GM12801 (cell line): ENCODE measurements around the gene ZNF789.

Experiments used
- TF ChIP-seq, protein P1 (sequence below): IDR thresholded peaks from one replicate; pipeline ENCODE4 v1.5.1; 2011; ENCODE audit warnings: control low read depth; ENCODE audit not compliant: insufficient read length; ENCODE audit errors: extremely low read depth

The ZNF789 gene

DNA sequence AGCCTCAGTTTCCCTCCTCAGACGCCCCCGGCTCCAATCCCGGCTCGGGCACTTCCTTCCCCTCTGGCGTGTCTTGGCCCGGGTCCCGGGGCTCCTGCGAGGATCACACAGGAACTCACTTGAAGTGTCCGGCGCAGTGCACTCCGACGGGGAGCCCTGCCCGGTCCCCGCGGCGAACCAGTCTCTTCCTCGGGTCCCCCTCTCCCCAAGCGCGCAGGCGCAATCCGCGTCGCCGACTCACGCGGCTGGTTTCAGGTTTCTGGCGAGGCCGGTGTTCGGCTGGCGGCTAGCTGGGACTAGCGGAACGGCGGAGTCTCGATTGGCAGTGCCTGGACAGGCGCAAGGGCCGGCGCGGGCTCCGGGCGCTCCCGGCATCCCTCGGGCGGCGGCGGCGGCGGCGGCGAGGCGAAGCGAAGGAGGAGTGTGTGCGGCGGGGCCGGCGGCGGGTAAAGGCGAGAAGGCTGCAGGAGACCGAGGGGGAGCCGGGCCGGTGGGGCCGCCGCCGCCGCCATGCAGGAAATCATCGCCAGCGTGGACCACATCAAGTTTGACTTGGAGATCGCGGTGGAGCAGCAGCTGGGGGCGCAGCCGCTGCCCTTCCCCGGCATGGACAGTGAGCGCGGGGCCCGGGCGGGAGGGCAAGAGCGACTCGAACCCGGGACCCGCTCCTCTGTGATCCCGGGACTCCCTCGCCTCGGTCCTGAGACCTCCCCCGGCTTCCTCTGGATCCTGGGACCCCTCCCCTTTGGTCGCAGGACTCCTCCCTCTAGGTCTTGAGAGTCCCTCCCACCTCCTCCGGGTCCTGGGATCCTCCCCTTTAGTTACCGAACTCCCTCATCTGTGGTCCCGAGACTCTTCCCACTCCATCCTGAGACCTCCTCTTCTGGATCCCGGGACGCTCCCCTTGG, 33.9 kb upstream of the ZNF789 start, which contains the start of the genes CPSF4 and PTCD1:
TSS of gene CPSF4 (plus strand) at position 371 of the 908 bp plus-strand sequence. CDS start at position 511, 140 bp downstream.
TSS of gene PTCD1 (minus strand) at position 226 of the 908 bp plus-strand sequence. CDS start 3,556 bp downstream, outside the sequence.
- TF ChIP-seq, protein P1, sequence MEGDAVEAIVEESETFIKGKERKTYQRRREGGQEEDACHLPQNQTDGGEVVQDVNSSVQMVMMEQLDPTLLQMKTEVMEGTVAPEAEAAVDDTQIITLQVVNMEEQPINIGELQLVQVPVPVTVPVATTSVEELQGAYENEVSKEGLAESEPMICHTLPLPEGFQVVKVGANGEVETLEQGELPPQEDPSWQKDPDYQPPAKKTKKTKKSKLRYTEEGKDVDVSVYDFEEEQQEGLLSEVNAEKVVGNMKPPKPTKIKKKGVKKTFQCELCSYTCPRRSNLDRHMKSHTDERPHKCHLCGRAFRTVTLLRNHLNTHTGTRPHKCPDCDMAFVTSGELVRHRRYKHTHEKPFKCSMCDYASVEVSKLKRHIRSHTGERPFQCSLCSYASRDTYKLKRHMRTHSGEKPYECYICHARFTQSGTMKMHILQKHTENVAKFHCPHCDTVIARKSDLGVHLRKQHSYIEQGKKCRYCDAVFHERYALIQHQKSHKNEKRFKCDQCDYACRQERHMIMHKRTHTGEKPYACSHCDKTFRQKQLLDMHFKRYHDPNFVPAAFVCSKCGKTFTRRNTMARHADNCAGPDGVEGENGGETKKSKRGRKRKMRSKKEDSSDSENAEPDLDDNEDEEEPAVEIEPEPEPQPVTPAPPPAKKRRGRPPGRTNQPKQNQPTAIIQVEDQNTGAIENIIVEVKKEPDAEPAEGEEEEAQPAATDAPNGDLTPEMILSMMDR: no peak

DNA sequence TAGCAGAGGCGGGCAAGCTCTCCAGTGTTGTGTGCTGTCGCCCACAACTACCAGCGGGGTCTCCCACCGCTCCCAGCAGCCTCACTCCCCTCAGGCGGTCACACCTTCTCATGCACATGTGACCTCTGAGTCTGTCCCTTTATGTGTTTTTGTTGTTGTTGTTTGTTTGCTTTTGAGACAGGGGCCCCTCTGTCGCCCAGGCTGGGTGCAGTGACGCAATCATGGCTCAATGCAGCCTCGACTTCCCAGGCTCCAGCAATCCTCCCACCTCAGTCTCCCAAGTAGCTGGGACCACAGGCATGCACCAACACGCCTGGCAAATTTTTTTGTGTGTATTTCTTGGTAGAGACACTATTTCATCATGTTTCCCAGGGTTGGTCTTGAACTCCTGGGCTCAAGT, 32.5 kb upstream of the ZNF789 start:
- TF ChIP-seq, protein P1: no peak

DNA sequence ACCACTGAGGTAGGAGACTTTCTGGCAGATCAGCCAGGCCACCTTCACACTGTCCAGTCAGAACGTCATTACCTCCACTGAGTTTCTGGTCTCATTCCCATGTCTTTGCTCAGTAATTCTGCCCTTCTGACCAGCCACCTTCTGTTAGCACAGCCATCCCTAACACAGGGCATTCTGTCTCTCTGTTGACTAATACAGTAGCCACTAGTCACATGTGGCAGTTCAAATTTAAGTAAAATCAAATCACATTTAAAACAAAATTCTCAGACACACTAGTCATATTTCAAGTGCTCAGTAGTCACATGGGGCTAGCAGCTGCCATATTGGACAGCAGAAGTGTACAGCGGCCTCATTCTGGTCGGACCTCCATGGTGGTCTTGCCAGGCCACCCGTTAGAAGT, 26.6 kb upstream of the ZNF789 start:
- TF ChIP-seq, protein P1: no peak

DNA sequence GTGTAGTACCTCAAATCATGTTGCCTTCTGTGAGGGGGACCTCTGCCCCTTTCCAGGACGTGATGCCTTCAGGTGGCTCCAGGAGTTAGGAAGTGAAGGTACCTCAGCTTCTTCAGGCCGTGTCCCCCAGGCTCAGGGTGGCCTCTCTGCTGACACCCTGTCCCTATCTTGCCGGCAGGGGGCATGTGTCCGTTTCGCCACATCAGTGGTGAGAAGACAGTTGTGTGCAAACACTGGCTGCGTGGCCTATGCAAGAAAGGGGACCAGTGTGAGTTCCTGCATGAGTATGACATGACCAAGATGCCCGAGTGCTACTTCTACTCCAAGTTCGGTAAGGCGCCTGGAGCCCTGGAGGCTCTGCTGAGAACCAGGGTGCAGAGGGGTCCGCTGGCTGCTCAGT, 24.7 kb upstream of the ZNF789 start:
- TF ChIP-seq, protein P1: no peak

DNA sequence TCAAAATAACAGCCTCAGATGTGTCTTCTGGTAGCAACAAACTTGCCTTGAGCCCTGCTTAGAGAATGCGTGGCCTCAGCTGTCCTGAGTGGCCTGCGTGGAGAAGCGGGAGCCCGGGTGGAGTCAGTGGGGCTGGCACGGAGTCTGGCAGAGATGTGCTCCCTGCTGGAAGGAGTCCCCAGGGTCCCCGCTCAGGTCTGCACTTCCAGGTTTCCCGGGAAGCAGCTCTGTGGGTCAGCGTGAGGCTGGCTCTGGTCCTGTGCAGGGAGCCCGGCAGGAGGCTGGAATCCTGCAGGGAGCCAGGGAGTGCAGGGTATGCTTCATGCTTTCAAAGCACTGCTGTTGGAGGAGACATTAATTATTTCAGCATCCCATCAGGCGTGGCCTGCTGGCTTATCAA, 23.8 kb upstream of the ZNF789 start:
- TF ChIP-seq, protein P1: no peak

DNA sequence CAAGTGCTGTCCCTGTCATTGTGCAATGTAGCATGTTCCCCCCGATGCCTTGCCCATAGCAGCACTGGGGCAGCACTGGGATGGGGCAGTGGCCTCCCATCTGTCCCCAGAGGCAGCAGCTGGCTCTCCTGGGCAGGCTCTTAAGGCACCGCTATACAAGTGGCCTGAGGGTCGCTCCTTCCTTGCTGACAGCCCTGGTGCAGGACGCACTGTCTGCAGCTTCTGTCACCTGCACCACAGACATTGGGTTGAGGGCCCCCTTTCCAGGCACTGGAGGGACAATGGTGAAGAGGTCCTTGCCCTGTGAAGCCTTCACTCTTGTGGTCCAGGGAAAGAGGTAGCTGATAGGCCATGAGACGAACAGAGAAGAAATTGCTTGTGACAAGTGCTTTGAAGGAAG, 23.4 kb upstream of the ZNF789 start:
- TF ChIP-seq, protein P1: no peak

DNA sequence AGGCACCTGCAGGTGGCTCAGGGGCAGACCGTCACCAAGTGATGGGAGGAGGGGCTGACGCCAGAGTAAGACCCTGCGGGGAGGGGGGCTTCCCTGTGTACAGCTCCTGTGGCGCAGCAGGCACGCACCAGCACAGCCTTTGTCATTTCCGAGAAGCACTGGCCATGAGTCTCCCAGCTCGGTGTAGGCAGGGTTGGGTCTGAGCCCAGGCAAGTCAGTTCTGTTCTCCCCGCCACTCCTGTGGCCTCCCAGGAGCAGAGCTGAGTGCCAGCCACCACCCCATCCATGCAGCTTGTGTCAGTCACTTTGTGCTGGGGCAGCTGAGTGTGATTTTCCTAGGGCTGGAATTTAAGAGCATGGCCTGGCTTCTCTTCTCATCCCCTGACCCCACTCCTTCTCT, 20.8 kb upstream of the ZNF789 start:
- TF ChIP-seq, protein P1: no peak
